Measurements from ENCODE around the gene MYO3B. TPM values are rescaled to one million over a fixed set of nuclear protein-coding genes. Genes with fewer than 3 reads are reported as not detected.

Gene MYO3B
- total and polyA plus RNA-seq, 4 experiments from 2014 or later: not detected

DNA sequence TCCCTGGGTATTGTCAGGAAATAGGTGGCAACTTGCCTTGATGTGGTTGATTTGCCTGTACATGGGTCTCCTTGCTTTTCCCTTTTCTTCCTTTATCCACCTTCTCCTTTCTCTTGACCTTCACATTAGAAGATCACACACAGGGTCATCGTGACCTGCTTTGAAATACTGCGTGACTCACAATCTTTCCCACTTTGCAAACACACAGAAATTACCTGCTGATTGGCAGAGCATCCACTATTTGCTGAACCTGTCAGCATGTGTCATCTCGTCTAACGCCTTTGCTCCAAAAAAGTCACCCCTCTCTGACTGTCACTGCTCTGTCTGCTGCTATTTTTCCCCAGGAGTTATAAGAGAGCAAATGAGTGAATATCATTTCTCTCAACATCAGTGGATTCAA is 60.8 kb downstream of the MYO3B start:
- no peaks in the 10 kb centered on the region for H3K4me1 Mint-ChIP-seq
- H3K27me3 ChIP-seq (ENCODE audit: insufficient read depth, low read length): no peaks in the 10 kb centered on the region
- no peaks in the 10 kb centered on the region for H3K36me3 Mint-ChIP-seq
- intact Hi-C loops (cut with micrococcal nuclease): loop anchor here (5.0 kb wide), 2 partner anchors 574 to 634 kb away; no protein-coding TSS in a partner anchor
- no peak overlapping the region for H3K27ac ChIP-seq (ENCODE audit: low read depth, low read length)
- H3K4me1 ChIP-seq (ENCODE audit: insufficient read depth, low read length): no peaks in the 10 kb centered on the region
- H3K4me3 ChIP-seq (ENCODE audit: low read length in 2 of 2): no peak overlapping the region
- ChIA-PET CTCF (ENCODE audit: partially characterized antibody) (no interaction called here), POLR2A (ENCODE audit: partially characterized antibody) (no interaction called here)
- no peaks in the 10 kb centered on the region for H3K36me3 ChIP-seq (ENCODE audit: insufficient read depth, low read length)
- DNase-seq: no peak
- peaks cover 0 to 1% (median 0%) of the 10 kb centered on the region in 8 donors for H3K9me3 Mint-ChIP-seq
- H3K27me3 Mint-ChIP-seq: peaks cover 11% of the 10 kb centered on the region in 2 donors
- H3K27ac Mint-ChIP-seq: no peak overlapping the region
- H3K9me3 ChIP-seq (ENCODE audit: control insufficient read depth in 1 of 2, low read length in 2 of 2): no peaks in the 10 kb centered on the region
- H3K4me3 Mint-ChIP-seq: no peak overlapping the region

GRCh38 chr2:170240629-170241028 is 62.7 kb downstream of the MYO3B start:
- no peak for DNase-seq
- Histone ChIP-seq H3K36me3 (ENCODE audit: insufficient read depth, low read length) (no peaks in the 10 kb centered on the region), H3K9me3 (ENCODE audit: control insufficient read depth in 1 of 2, low read length in 2 of 2) (no peaks in the 10 kb centered on the region), H3K27me3 (ENCODE audit: insufficient read depth, low read length) (no peaks in the 10 kb centered on the region), H3K27ac (ENCODE audit: low read depth, low read length) (no peak overlapping the region), H3K4me1 (ENCODE audit: insufficient read depth, low read length) (no peaks in the 10 kb centered on the region), H3K4me3 (ENCODE audit: low read length in 2 of 2) (no peak overlapping the region)
- intact Hi-C loops (cut with micrococcal nuclease): no loop called here
- Mint-ChIP-seq H3K27ac (no peak overlapping the region), H3K4me1 (no peaks in the 10 kb centered on the region), H3K27me3 (peaks cover 13 to 17% of the 10 kb centered on the region in 2 donors), H3K9me3 (peaks cover 0 to 1% (median 0%) of the 10 kb centered on the region in 8 donors), H3K4me3 (no peak overlapping the region), H3K36me3 (no peaks in the 10 kb centered on the region)
- ChIA-PET POLR2A (ENCODE audit: partially characterized antibody) (no interaction called here), CTCF (ENCODE audit: partially characterized antibody) (no interaction called here)

DNA sequence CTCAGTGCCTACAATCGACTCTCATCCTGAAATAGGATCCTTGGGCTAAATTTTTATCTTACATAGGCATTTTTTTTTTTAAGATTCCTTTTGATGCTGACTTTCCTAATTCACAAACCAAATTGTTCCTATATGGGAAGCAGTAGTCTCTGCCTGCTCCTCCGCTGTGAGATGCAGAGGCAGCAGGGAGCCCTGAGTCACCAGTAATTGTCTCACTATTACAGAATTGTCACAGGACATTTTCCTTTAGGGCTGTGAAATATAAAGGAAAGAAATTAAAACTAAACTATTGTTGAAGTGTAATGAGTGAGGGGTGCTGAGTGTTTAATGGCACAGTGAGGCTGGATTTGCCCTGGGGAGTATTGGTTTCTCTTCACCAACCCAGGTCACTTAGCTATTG is 63.8 kb downstream of the MYO3B start:
- POLR2A ChIA-PET (ENCODE audit: partially characterized antibody): no interaction called here
- Mint-ChIP-seq H3K9me3 (peaks cover 0 to 1% (median 0%) of the 10 kb centered on the region in 8 donors), H3K4me1 (no peaks in the 10 kb centered on the region), H3K27me3 (peaks cover 15 to 17% of the 10 kb centered on the region in 2 donors), H3K36me3 (no peaks in the 10 kb centered on the region), H3K27ac (no peak overlapping the region), H3K4me3 (no peak overlapping the region)
- intact Hi-C loops (cut with micrococcal nuclease): no loop called here
- Histone ChIP-seq H3K27ac (ENCODE audit: low read depth, low read length) (no peak overlapping the region), H3K36me3 (ENCODE audit: insufficient read depth, low read length) (no peaks in the 10 kb centered on the region), H3K4me3 (ENCODE audit: low read length in 2 of 2) (no peak overlapping the region), H3K4me1 (ENCODE audit: insufficient read depth, low read length) (no peaks in the 10 kb centered on the region), H3K27me3 (ENCODE audit: insufficient read depth, low read length) (no peaks in the 10 kb centered on the region), H3K9me3 (ENCODE audit: control insufficient read depth in 1 of 2, low read length in 2 of 2) (no peaks in the 10 kb centered on the region)
- CTCF ChIA-PET (ENCODE audit: partially characterized antibody): interaction anchor here (1.4 kb wide), 1 partner anchor 10 kb away, joined by 5 read pairs; no protein-coding TSS in a partner anchor
- DNase-seq: no peak

DNA sequence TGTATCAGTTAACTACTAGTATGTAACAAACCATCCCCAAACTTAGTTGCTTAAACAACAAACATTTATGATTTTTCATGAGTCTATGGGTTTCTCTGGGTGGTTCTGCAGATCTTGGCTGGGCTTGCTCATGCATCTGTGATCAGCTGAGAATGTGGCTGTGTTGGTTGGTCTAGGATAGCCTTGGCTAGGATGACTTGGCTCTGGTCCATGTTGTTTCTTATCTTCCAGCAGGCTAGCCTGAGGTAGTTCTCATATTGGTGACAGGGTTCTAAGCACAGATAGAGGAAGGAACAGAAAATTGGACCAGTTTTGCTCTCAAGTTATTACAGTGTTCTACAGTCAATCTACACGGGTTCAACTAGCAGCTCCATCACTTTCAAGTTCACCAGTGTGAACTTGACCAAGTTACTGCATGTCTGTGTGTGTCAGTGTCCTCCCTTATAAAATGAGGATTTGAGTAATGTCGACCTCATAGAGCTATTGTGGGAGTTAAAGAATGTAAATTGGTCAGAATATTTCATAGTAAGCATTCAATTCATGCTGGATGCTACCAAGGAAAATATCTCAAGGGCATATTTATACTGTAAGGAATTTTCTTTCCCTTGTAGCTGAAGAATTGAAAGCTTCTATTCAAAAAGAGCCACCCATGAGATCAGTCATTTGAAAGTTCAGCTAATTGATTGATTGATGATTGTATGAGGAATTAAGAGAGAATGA is 65.3 kb downstream of the MYO3B start:
- Mint-ChIP-seq H3K4me3 (no peak overlapping the region), H3K27me3 (peaks cover 13 to 17% of the 10 kb centered on the region in 2 donors), H3K36me3 (no peaks in the 10 kb centered on the region), H3K9me3 (peaks cover 0 to 2% (median 0%) of the 10 kb centered on the region in 8 donors), H3K27ac (no peak overlapping the region), H3K4me1 (no peaks in the 10 kb centered on the region)
- Histone ChIP-seq H3K4me1 (ENCODE audit: insufficient read depth, low read length) (no peaks in the 10 kb centered on the region), H3K36me3 (ENCODE audit: insufficient read depth, low read length) (no peaks in the 10 kb centered on the region), H3K27me3 (ENCODE audit: insufficient read depth, low read length) (no peaks in the 10 kb centered on the region), H3K9me3 (ENCODE audit: control insufficient read depth in 1 of 2, low read length in 2 of 2) (no peaks in the 10 kb centered on the region), H3K4me3 (ENCODE audit: low read length in 2 of 2) (no peak overlapping the region), H3K27ac (ENCODE audit: low read depth, low read length) (no peak overlapping the region)
- POLR2A ChIA-PET (ENCODE audit: partially characterized antibody): no interaction called here
- intact Hi-C loops (cut with micrococcal nuclease): no loop called here
- no peak for DNase-seq
- CTCF ChIA-PET (ENCODE audit: partially characterized antibody): no interaction called here

GRCh38 chr2:170243898-170244297 is 66.0 kb downstream of the MYO3B start:
- no peaks in the 10 kb centered on the region for H3K36me3 Mint-ChIP-seq
- H3K4me1 Mint-ChIP-seq: no peaks in the 10 kb centered on the region
- DNase-seq: no peak
- Histone ChIP-seq H3K27me3 (ENCODE audit: insufficient read depth, low read length) (no peaks in the 10 kb centered on the region), H3K4me1 (ENCODE audit: insufficient read depth, low read length) (no peaks in the 10 kb centered on the region), H3K27ac (ENCODE audit: low read depth, low read length) (no peak overlapping the region), H3K36me3 (ENCODE audit: insufficient read depth, low read length) (no peaks in the 10 kb centered on the region), H3K9me3 (ENCODE audit: control insufficient read depth in 1 of 2, low read length in 2 of 2) (no peaks in the 10 kb centered on the region), H3K4me3 (ENCODE audit: low read length in 2 of 2) (no peak overlapping the region)
- H3K9me3 Mint-ChIP-seq: peaks cover 0 to 2% (median 0%) of the 10 kb centered on the region in 8 donors
- peaks cover 13 to 21% of the 10 kb centered on the region in 2 donors for H3K27me3 Mint-ChIP-seq
- no peak overlapping the region for H3K4me3 Mint-ChIP-seq
- H3K27ac Mint-ChIP-seq: no peak overlapping the region
- ChIA-PET POLR2A (ENCODE audit: partially characterized antibody) (no interaction called here), CTCF (ENCODE audit: partially characterized antibody) (no interaction called here)
- intact Hi-C loops (cut with micrococcal nuclease): no loop called here

GRCh38 chr2:170244555-170244954 is 66.6 kb downstream of the MYO3B start:
- Histone ChIP-seq H3K36me3 (ENCODE audit: insufficient read depth, low read length) (no peaks in the 10 kb centered on the region), H3K4me1 (ENCODE audit: insufficient read depth, low read length) (no peaks in the 10 kb centered on the region), H3K4me3 (ENCODE audit: low read length in 2 of 2) (no peak overlapping the region), H3K9me3 (ENCODE audit: control insufficient read depth in 1 of 2, low read length in 2 of 2) (no peaks in the 10 kb centered on the region), H3K27ac (ENCODE audit: low read depth, low read length) (no peak overlapping the region), H3K27me3 (ENCODE audit: insufficient read depth, low read length) (no peaks in the 10 kb centered on the region)
- intact Hi-C loops (cut with micrococcal nuclease): no loop called here
- ChIA-PET CTCF (ENCODE audit: partially characterized antibody) (no interaction called here), POLR2A (ENCODE audit: partially characterized antibody) (no interaction called here)
- Mint-ChIP-seq H3K27ac (no peak overlapping the region), H3K36me3 (no peaks in the 10 kb centered on the region), H3K4me3 (no peak overlapping the region), H3K4me1 (no peaks in the 10 kb centered on the region), H3K9me3 (peaks cover 0 to 2% (median 0%) of the 10 kb centered on the region in 8 donors), H3K27me3 (peaks cover 12 to 22% of the 10 kb centered on the region in 2 donors)
- DNase-seq: no peak

GRCh38 chr2:170245312-170245711 is 67.4 kb downstream of the MYO3B start:
- H3K27ac Mint-ChIP-seq: no peak overlapping the region
- intact Hi-C loops (cut with micrococcal nuclease): no loop called here
- no peaks in the 10 kb centered on the region for H3K27me3 ChIP-seq (ENCODE audit: insufficient read depth, low read length)
- H3K4me1 ChIP-seq (ENCODE audit: insufficient read depth, low read length): no peaks in the 10 kb centered on the region
- H3K9me3 Mint-ChIP-seq: peaks cover 0 to 2% (median 0%) of the 10 kb centered on the region in 8 donors
- no peak for DNase-seq
- ChIA-PET CTCF (ENCODE audit: partially characterized antibody) (no interaction called here), POLR2A (ENCODE audit: partially characterized antibody) (no interaction called here)
- no peak overlapping the region for H3K4me3 Mint-ChIP-seq
- H3K36me3 ChIP-seq (ENCODE audit: insufficient read depth, low read length): no peaks in the 10 kb centered on the region
- H3K4me1 Mint-ChIP-seq: no peaks in the 10 kb centered on the region
- H3K27ac ChIP-seq (ENCODE audit: low read depth, low read length): no peak overlapping the region
- H3K9me3 ChIP-seq (ENCODE audit: control insufficient read depth in 1 of 2, low read length in 2 of 2): no peaks in the 10 kb centered on the region
- H3K27me3 Mint-ChIP-seq: peaks cover 7 to 21% of the 10 kb centered on the region in 2 donors
- no peak overlapping the region for H3K4me3 ChIP-seq (ENCODE audit: low read length in 2 of 2)
- no peaks in the 10 kb centered on the region for H3K36me3 Mint-ChIP-seq

Data from CD4-positive, alpha-beta memory T cell (primary cell).